ENCODE data around the gene COLEC11.

COLEC11 gene

DNA sequence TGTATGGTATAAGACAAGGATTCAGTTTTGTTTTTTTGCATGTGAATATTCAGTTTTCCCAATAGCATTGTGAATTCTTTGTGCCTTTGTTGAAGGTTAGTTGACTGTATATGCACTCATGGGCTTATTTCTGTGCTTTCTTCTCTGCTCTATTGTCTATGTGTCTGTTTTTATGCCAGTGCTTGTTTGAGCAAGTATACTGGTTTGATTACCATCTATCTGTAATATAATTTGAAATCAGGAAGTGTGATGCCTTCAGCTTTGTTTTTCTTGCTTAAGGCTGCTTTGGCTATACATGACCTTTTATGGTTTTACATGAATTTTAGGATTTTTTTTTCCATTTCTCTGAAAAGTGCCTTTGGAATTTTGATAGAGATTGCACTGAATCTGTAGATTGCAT is 23.5 kb downstream of the COLEC11 start:
- TF ChIP-seq TCF12 (IDR thresholded peaks at IDR 0.05; ENCODE audit: low read depth): no peak
- no peak for TF ChIP-seq CREB1 (IDR thresholded peaks at IDR 0.05; ENCODE audit: low read depth)
- no peak for TF ChIP-seq REST (IDR thresholded peaks at IDR 0.05; ENCODE audit: low read depth)
- no peak for TF ChIP-seq ZBTB7A (IDR thresholded peaks at IDR 0.05; ENCODE audit: low read depth)
- no peak for TF ChIP-seq TEAD4 (IDR thresholded peaks at IDR 0.05)
- no peak for TF ChIP-seq CEBPB (IDR thresholded peaks at IDR 0.05)
- TF ChIP-seq YY1 (IDR thresholded peaks at IDR 0.05; ENCODE audit: low read depth): no peak
- no peak for TF ChIP-seq USF1 (IDR thresholded peaks at IDR 0.05)
- no peak for TF ChIP-seq EP300 (IDR thresholded peaks at IDR 0.05; ENCODE audit: borderline replicate concordance)
- no peak for TF ChIP-seq EGR1 (IDR thresholded peaks at IDR 0.05)
- TF ChIP-seq TAF1 (IDR thresholded peaks at IDR 0.05; ENCODE audit: low read depth): no peak
- no peak for TF ChIP-seq NFIC (IDR thresholded peaks at IDR 0.05)
- no peak for TF ChIP-seq RAD21 (IDR thresholded peaks at IDR 0.05; ENCODE audit: low read depth)
- no peak for TF ChIP-seq FOXM1 (IDR thresholded peaks at IDR 0.05; ENCODE audit: borderline replicate concordance, low read depth)
- no peak for TF ChIP-seq MAX (IDR thresholded peaks at IDR 0.05)

GRCh38 chr2:3619033-3619432 is 24.1 kb downstream of the COLEC11 start:
- no peak for TF ChIP-seq RAD21 (IDR thresholded peaks at IDR 0.05; ENCODE audit: low read depth)
- TF ChIP-seq EGR1 (IDR thresholded peaks at IDR 0.05): no peak
- TF ChIP-seq TCF12 (IDR thresholded peaks at IDR 0.05; ENCODE audit: low read depth): no peak
- TF ChIP-seq CEBPB (IDR thresholded peaks at IDR 0.05): no peak
- TF ChIP-seq MAX (IDR thresholded peaks at IDR 0.05): no peak
- TF ChIP-seq EP300 (IDR thresholded peaks at IDR 0.05; ENCODE audit: borderline replicate concordance): no peak
- no peak for TF ChIP-seq REST (IDR thresholded peaks at IDR 0.05; ENCODE audit: low read depth)
- TF ChIP-seq NFIC (IDR thresholded peaks at IDR 0.05): no peak
- no peak for TF ChIP-seq USF1 (IDR thresholded peaks at IDR 0.05)
- no peak for TF ChIP-seq ZBTB7A (IDR thresholded peaks at IDR 0.05; ENCODE audit: low read depth)
- TF ChIP-seq TAF1 (IDR thresholded peaks at IDR 0.05; ENCODE audit: low read depth): no peak
- no peak for TF ChIP-seq YY1 (IDR thresholded peaks at IDR 0.05; ENCODE audit: low read depth)
- no peak for TF ChIP-seq CREB1 (IDR thresholded peaks at IDR 0.05; ENCODE audit: low read depth)
- no peak for TF ChIP-seq TEAD4 (IDR thresholded peaks at IDR 0.05)
- no peak for TF ChIP-seq FOXM1 (IDR thresholded peaks at IDR 0.05; ENCODE audit: borderline replicate concordance, low read depth)

GRCh38 chr2:3620834-3621233 is 25.9 kb downstream of the COLEC11 start:
- no peak for TF ChIP-seq CREB1 (IDR thresholded peaks at IDR 0.05; ENCODE audit: low read depth)
- TF ChIP-seq CEBPB (IDR thresholded peaks at IDR 0.05): no peak
- TF ChIP-seq NFIC (IDR thresholded peaks at IDR 0.05): no peak
- TF ChIP-seq MAX (IDR thresholded peaks at IDR 0.05): no peak
- no peak for TF ChIP-seq USF1 (IDR thresholded peaks at IDR 0.05)
- TF ChIP-seq EGR1 (IDR thresholded peaks at IDR 0.05): no peak
- no peak for TF ChIP-seq TAF1 (IDR thresholded peaks at IDR 0.05; ENCODE audit: low read depth)
- TF ChIP-seq REST (IDR thresholded peaks at IDR 0.05; ENCODE audit: low read depth): no peak
- TF ChIP-seq RAD21 (IDR thresholded peaks at IDR 0.05; ENCODE audit: low read depth): no peak
- TF ChIP-seq TEAD4 (IDR thresholded peaks at IDR 0.05): no peak

- TF ChIP-seq CEBPB (IDR thresholded peaks at IDR 0.05) (no peak), REST (IDR thresholded peaks at IDR 0.05; ENCODE audit: low read depth) (no peak), FOXM1 (IDR thresholded peaks at IDR 0.05; ENCODE audit: borderline replicate concordance, low read depth) (no peak), NFIC (IDR thresholded peaks at IDR 0.05) (no peak), TEAD4 (IDR thresholded peaks at IDR 0.05) (no peak), MAX (IDR thresholded peaks at IDR 0.05) (no peak), TCF12 (IDR thresholded peaks at IDR 0.05; ENCODE audit: low read depth) (no peak), ZBTB7A (IDR thresholded peaks at IDR 0.05; ENCODE audit: low read depth) (no peak)
Measured at GRCh38 chr2:3622967-3623366, 28.1 kb downstream of the COLEC11 start.
